NCI-H345 treated with DMSO at 0.1 percent for 48 hours (cell line): ENCODE data around the gene TLE5.
"Not testable (repeated sequence)": the region's sequence is repeated elsewhere in the genome, so short reads cannot be mapped to it uniquely, and the experiment has no call there.

Experiments
- DNase-seq: peaks from one replicate; lab custom pipeline; 2025; ENCODE audit not compliant: unreplicated experiment; lab: John Stamatoyannopoulos, UW

TLE5 gene

DNA sequence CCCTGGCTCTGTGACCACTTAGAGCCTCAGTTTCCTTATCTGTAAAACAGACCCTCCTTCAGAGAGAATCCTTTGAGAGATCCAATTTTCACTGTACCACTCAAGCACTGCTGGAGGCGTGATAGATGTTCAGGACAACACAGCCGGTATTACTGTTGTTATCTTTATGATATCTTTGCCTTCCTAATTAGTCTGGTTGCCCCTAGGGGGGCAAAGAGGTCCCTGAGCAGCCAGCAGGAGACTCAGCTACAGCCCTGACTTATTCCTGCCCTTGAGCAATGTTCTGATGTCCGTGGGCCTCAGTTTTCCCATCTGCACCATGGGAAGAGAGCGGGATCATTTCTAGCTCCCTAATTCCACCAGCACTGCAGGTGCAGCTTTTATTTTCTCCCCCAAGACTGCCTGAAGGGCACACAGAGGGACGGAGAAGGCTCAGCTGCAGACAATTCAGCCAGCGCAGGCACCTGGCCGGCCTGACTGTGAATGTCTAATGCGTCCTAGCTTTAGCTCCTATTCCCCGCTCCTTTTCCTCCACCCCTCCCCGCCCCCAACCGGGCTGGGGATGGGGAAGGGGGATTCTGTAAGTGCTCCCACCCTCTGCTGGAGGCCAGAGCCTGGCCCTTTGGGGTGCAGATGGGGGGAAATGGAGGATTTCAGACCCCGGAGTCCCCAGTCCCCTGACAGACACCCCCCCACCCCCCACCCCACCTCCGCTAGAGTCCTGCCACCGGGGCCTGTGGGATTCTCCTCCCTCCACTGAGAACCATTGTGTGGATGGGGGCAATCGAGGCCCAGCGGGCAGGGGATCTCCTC, 16.2 kb downstream of the TLE5 start:
- no peak for DNase-seq

DNA sequence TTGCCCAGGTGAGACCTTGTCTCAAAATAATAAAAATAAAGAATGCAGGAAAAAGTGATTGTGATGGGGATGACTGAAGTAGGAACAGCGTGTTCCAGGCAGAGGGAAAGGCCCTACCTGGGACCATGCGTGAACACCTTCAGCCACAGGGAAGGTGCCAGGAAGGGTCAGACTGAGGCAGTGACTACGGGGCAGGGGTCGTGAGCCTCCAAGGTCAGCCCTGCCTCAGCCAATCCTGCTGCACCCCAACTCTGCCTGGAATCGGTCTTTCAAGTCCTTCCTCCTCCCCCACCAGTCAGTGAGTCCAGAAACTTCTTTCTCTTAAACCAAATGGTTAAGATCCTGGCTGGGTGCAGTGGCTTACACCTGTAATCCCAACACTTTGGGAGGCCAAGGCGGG, 17.1 kb downstream of the TLE5 start:
- no peak for DNase-seq

DNA sequence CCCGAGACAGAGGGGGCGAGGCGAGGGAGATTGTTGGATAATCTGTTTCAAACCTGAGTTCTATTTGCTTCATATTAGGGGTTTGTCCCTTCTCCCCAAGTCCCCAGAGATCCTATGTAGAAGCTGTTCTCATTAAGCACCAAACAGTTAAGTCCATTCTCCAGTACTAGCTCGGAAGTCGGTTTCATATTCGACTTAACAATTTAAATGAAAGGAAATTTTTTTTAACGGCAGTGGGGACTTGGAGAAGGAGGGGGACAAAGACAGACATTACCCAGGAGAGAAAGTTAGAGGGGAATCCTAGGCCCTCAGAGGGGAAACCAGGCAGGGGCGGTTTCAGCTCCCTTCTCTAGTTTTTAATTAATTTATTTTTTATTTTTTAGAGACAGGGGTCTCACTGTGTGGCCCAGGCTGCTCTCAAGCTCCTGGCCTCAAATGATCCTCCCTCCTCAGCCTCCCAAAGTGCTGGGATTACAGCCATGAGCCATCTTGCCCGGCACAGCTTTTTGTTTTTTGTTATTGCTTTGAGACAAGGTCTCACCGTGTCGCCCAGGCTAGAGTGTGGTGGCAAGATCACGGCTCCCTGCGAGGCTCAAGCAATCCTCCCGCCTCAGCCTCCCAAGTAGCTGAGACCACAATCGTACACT, 19.6 kb downstream of the TLE5 start:
- no peak for DNase-seq

DNA sequence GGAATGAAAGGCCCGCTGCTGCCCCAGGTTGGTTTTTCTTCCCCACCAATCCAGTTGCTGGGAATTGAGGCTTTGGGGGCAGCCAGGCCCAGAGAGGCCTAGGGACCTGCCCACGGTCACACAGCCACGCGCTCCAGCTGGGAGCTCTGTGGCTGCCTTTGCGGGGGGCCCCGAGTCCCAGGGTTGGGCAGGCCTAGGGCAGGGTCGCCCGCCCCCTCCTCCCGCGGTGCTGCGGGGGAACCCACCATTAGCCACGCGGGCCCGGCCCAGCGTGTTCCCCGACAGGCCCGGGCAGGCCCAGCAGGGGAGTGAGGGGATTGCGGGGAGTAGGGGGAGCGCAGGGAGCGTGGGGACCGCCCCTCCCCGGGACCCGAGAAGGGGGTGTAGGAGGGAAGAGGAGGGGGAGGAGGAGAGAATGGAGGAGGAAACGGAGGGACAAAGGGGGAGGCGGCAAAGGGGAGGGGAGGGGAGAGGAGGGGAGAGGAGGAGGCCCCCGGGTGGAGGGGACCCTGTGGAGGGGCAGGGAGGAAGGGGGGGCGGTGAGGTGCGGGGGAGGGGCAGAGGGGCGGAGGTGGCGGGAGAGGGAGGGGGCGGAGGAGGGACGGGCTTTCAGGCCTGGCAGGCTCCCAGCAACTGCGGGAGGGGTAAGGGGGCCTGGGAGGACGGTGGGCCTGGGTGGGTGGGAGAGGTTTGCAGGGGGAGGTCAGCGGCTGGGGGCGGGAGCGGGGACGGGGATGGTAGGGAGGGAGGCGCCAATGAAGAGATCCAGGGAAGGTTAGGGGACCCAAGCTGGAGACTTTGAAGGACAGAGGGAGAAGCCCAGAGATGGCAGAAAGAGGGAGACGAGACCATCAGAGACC, 20.3 kb downstream of the TLE5 start:
- DNase-seq: no peak

DNA sequence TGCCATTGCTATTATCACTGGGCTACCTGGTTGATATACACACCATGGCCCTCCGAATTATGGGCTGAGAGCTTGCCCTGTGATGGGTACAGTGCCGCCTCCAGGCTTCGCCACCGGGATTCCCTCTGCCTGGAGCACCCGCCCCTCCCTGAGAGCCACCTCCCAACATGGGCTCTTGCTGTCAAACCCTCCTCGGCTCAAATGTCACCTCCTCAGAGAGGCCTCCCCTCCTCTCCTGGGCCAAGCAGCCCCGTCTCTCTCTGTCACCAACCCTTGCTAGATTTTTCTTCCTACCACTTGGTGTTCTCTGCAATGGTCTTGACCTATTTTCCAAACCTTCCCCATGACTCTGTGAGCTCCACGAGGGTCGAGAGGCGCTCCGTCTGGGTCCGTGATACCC, 21.0 kb downstream of the TLE5 start:
- no peak for DNase-seq

DNA sequence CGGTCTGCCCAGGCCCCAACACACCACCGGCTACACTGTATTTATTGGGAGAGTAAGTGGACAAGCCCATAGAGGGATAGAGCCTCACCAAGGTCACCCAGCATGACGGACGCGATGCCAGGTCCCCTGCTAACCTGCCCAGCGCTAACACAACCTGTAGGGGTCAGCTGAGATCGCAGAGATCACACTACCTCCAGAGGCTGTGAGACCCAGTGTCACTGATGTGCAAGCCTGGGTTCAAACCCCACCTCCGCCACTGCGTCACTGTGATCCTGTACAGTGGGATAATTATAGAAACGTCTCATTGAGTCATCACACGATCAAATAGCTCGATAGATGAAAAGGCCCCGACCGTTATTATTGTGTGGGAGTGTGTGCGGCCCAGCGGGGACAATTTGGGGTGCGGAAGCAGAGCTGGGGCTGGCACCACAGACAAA, 22.6 kb downstream of the TLE5 start:
- no peak for DNase-seq

DNA sequence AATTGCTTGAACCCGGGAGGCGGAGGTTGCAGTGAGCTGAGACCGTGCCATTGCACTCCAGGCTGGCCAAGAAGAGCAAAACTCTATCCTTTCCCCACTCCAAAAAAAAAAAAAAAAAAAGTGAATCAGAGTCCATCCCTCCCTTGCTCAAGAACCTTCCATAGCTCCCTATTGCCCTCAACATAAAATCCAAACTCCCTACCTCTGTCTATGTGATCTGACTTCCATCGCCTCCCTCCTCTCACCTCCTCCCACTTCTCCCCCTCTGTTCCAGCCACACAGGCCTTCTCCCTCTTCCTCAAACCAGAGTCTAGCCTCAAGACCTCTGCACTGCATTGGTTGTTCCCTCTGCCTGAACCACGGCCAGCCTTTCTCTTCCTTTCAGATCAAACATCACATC, 23.2 kb downstream of the TLE5 start:
- DNase-seq: no peak

DNA sequence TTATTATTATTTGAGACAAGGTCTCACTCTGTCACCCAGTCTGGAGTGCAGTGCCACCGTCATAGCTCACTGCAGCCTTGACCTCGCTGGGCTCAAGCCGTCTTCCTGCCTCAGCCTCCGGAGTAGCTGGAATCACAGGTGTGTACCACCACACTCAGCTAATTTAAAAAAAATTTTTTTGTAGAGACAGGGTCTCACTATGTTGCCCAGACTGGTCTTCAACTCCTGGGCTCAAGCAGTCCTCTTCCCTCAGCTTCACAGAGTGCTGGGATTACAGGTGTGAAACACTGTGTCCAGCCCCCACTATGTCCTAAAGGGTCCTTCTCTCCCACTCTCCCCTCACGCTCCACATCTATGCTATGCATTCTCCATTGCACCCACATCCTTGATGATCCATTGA, 24.1 kb downstream of the TLE5 start:
- DNase-seq: no peak

DNA sequence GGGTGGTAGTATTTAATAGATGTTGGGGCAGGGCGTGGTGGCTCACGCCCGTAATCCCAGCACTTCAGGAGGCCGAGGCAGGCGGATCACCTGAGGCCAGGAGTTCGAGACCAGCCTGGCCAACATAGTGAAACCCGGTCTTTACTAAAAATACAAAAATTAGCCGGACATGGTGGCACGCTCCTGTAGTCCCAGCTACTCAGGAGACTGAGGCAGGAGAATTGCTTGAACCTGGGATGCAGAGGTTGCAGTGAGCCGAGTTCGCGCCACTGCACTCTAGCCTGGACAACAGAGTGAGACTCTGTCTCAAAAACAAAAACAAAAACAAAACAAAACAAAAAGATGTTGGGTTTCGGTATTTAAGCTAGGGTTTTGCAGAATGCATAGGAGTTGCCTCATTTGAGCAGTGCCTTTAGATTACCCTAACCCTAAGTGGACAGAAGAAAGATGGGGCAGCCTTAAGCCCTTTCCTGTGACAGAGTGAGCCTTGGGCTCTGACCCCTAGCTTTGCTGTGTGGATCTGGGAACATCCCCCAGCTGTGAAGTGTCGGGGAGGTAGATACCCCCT, 25.2 kb downstream of the TLE5 start:
- not testable (repeated sequence) for DNase-seq

DNA sequence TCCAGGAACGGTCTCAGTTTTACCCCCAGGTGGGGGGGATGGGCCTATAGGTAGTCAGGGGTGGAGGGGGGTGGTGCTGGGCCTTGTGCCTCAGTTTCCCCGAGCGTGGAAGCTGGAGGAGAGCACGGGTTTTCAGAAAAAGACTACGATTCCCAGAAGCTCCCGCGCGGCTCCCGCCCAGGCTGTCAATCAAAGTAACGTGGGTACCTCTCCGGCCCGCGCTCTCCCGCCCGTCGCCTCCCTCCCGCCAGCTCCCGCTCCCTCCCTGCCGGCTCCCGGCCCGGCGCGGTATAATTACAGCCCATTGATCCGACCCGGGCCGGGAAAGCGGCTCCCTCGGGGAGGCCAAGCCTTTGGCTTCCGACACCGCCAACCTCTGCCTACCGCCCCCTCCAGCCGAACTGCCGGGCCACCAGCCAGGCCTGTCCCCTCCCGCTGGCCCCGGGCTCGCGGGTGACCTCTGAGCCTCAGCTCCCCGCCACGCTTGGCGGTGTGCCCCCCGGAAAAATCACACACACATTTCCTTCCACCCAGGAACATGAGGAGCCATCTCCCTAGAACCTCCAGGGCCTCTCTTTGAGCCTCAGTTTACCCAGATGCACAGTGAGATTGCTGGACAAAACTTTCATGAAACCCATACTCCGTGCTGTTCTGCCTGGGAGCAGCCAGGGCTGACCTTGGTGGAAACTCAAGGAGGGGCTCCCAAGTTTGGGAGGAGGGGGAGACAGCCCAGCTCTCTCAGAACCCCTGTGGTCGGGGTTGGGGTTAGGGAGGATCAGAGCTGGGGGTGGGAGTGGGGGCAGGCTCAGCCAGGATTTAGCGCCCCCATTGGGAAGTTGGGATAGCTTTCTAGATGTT, 25.9 kb downstream of the TLE5 start:
- DNase-seq: peak; percentile 89

DNA sequence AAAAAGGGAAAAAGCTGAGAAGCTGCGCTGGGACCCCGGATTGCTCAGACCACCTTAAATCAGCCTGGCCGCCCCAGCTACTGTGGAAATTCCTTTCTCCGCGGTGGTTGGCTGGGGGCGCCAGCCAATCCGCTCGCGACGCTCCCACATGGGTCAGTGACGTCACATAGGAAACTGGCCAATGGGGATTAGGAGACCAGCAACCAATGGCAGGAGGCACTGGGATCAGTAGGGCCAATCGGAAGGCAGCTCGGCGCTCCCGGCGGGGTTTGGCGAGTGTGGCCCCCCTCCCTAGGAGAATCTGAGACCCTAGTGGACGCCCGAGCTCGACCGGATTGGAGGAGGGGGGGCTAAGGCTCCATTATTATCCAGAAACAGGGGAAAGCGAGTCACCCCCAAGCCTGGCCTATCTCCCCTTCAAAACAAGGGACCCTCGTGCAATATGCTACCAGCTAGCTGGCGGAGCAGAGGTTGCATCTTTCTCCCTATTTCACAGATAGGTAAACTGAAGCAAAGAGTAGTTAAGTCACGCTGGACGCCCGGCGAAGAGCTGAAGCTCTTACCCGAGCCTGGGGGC, 26.7 kb downstream of the TLE5 start:
- DNase-seq: peak; percentile 96

DNA sequence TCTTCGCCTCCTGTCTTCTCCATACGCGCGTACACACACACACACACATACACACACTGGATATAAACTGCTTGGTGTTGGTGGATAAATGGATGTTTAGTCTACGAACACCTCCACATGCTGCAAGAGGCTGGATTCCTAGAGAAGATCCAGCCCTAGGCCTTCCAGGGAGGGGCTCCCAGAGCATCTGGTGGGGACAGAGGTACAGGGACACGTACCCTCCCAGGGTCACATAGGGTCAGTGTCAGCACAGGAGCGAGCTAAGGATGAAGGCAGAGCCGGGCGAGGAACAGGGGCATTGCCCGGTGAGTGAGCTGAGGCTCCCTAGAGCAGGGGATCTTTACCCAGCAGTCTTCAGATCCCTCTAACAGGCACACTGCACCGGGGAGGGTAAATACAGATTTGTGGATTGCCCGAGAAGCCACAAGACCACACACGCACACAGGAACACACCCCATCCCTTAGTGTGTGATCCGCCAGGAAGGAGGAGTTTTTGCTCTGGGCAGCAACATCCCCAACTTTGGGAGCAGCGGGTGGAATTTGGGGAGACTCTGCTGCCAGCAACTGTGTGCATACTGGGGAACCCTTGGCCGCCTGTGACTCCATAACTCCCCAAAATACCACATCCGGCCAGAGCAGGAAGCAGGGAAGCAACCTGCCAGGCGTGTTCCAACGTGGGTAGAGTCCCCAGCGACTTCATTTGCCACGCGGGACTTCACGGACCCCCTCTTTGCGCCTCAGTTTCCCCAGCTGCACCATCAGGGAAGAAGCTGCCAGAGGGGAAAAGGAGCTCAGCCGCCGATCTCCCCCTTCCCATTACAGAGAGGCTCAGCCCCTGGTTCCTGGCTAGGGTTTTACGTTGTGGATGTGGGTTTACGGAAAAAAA, 27.4 kb downstream of the TLE5 start:
- no peak for DNase-seq

DNA sequence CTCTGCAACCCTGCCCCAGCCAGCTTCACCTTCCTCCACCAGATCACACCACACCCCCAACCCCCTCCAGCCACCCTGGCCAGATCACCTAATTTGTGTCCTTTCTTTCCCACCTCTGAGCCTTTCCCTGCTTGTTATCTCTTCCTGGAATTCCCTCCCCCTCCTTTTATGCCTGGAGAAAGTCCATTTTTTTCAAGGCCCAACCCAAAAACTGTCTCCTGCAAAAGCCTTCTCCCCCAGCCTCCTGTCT, 28.0 kb downstream of the TLE5 start:
- DNase-seq: no peak

DNA sequence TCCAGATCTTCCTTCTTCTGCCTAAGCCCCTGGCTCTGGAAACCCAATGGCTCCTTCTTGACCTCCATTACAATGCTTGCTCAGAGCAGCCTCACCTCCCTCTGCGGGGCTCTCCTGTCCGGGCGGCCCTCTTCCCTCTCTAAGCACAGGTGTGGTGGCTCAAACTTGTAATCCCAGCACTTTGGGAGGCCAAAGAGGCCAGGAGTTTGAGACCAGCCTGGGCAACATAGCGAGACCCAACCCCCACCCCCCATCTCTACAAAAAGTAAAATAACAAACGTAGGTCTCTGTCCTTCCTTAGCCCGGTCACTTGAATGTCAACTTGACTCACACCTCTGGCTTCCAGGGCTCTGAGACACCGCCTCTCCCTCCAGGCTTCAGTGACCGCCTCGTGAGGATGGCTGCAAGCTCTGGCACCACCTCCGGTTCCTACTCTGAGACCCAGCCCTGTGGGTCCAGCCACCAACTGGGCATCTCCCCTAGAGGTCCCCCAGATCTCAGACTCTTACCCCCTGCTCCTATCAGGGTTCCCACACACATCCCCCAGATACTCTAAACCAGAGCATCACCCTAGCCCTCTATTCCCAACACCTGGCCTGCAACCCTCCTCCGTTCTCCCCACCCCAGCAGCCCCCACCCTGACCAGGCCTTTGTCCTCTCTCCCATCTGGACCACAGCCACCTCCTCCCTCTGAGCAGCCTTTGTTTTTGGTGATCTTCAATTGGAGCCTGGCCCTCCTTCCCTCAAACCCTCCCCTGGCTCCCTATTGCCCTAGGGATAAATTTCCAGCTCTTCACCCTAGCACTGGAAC, 28.5 kb downstream of the TLE5 start:
- no peak for DNase-seq

DNA sequence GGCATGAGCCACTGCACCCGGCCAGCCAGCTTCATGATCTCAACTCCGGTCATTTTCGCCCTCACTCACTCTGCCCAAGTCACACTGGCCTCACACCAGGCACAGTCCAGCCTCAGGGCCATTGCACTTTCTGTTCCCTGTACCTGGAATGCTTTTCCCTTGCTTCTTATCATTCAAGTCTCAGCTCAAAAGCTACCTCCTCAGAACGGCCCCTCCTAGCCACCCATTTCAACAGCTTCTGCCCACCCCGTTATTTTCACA, 30.8 kb downstream of the TLE5 start:
- no peak for DNase-seq

DNA sequence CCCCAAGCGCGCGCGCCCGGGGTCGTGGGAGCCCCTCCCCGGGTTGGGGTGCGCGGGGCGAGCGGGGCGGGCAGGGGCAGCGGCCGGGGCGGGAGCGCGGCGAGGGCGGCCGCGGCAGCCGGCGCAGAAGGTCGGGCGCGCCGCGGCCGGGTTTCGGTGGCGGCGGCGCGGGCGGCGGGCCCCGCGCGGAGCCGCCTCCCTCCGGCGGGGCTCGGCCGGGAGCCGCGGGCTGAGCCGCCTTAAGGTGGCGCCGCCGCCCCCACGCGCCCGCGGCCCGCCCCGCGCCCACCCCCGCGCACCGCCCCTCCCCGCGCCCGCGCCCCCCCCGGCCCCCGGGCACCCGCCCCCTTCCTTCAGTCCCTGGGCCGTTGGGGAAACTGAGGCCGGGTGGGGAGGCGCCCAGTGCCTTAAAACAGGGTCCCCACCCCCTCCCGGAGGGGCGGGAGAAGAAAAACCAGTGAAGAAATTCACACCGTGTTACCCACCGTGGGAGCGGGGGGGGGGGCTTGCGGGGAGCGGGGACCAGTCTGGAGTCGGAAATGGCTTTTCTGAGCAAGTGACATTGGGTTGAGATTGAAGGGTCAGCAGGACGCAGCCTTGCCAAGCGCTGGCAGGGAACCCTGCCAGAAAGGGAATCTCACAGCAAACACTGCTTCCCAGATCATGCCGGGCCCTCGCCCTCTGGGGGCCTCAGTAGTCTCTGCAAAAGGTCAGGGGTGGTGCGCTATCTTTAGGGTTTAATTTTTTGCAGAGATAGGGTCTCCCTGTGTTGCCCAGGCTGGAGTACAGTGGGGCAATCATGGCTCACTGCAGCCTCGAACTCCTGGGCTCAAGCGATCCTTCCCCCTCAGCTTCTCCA, 33.0 kb downstream of the TLE5 start, which contains the start of gene TLE2:
Gene TLE2 (minus strand): TSS at position 216 of the 859 bp plus-strand sequence. CDS start 376 bp downstream, outside the sequence.
- no peak for DNase-seq

DNA sequence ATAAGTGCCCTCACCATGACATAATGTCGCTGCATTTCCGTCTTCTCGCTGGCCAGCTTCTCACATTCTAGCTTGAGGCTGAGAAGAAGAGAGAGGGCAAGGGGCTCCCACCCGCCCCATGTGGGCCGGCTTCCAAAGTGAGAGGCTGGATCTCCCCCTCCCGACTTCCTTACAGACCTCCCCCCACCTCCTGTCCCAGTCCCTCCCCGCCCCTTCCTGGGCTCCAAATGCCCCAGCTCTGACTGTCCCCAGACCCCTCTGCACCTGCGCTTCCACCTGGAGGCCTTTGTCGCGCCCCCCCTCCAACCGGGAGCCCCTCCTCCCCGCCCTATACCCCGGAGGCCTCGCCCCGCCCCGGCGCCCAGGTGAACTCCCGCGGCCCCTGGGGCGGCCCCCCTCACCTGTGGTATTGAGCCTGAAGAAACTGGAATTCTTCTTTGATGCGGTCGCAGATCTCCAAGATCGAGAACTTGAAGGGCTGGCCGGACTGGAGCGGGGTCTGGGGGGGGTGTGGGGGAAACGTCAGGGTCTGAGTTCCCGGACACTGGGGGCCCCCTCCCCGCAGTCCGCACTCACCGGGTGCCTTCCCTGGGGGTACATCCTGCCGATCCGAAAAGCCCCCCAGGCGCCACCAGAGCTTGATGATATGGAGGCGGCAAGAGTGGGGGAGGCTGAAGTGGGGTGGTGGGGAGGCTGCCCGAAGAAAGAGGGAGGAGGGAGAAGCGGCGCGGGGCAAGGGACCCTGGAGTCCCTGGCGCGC, 33.8 kb downstream of the TLE5 start:
- DNase-seq: no peak
